ENCODE results near the gene MT2A.

Gene MT2A

DNA sequence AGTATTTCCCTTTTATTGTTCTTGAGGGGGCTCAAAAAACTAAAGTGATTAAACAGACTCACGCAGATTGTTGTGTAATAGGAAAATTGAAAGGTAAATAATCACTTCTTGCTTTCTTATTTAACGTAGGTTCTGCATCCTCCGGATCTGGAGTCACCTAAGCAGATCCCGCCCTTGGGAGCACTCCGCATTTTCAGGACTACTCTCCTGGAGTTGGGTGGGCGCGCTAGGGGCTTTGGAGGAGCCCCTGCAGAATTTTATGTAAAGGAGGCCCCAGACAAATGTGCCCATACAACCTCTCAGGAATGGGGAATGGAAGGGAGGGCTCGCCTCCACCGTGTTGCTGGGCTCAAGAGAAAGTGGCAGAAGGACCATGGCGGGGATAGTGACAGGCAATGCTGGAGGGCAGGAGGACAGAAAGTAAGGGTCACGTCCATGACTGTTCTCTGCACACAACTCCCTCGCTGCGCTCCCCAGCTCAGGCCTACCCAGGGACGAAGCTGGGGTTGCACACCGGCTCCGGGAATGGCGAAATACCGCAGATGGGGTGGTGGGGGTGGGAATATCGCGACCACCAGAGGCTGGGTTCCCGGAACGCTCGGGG lies 8.3 kb downstream of the MT2A start:
- TF ChIP-seq MAX (IDR thresholded peaks at IDR 0.05): no peak
- no peak for TF ChIP-seq YY1 (IDR thresholded peaks at IDR 0.05; ENCODE audit: low read depth)
- TF ChIP-seq RAD21 (IDR thresholded peaks at IDR 0.05; ENCODE audit: low read depth): no peak
- no peak for TF ChIP-seq EGR1 (IDR thresholded peaks at IDR 0.05)
- no peak for TF ChIP-seq CREB1 (IDR thresholded peaks at IDR 0.05; ENCODE audit: low read depth)
- no peak for TF ChIP-seq TEAD4 (IDR thresholded peaks at IDR 0.05)
- no peak for TF ChIP-seq TCF12 (IDR thresholded peaks at IDR 0.05; ENCODE audit: low read depth)
- no peak for TF ChIP-seq EP300 (IDR thresholded peaks at IDR 0.05; ENCODE audit: borderline replicate concordance)
- no peak for TF ChIP-seq REST (IDR thresholded peaks at IDR 0.05; ENCODE audit: low read depth)
- no peak for TF ChIP-seq ZBTB7A (IDR thresholded peaks at IDR 0.05; ENCODE audit: low read depth)
- no peak for TF ChIP-seq TAF1 (IDR thresholded peaks at IDR 0.05; ENCODE audit: low read depth)
- TF ChIP-seq CEBPB (IDR thresholded peaks at IDR 0.05): no peak
- TF ChIP-seq NFIC (IDR thresholded peaks at IDR 0.05): no peak
- TF ChIP-seq FOXM1 (IDR thresholded peaks at IDR 0.05; ENCODE audit: borderline replicate concordance, low read depth): no peak
- TF ChIP-seq, protein P1, sequence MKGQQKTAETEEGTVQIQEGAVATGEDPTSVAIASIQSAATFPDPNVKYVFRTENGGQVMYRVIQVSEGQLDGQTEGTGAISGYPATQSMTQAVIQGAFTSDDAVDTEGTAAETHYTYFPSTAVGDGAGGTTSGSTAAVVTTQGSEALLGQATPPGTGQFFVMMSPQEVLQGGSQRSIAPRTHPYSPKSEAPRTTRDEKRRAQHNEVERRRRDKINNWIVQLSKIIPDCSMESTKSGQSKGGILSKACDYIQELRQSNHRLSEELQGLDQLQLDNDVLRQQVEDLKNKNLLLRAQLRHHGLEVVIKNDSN (IDR thresholded peaks at IDR 0.05): no peak

- no peak for TF ChIP-seq MAX (IDR thresholded peaks at IDR 0.05)
- TF ChIP-seq RAD21 (IDR thresholded peaks at IDR 0.05; ENCODE audit: low read depth): no peak
- no peak for TF ChIP-seq CEBPB (IDR thresholded peaks at IDR 0.05)
- no peak for TF ChIP-seq TCF12 (IDR thresholded peaks at IDR 0.05; ENCODE audit: low read depth)
- TF ChIP-seq YY1 (IDR thresholded peaks at IDR 0.05; ENCODE audit: low read depth): no peak
- TF ChIP-seq TEAD4 (IDR thresholded peaks at IDR 0.05): no peak
- no peak for TF ChIP-seq ZBTB7A (IDR thresholded peaks at IDR 0.05; ENCODE audit: low read depth)
- TF ChIP-seq REST (IDR thresholded peaks at IDR 0.05; ENCODE audit: low read depth): no peak
- no peak for TF ChIP-seq TAF1 (IDR thresholded peaks at IDR 0.05; ENCODE audit: low read depth)
- TF ChIP-seq FOXM1 (IDR thresholded peaks at IDR 0.05; ENCODE audit: borderline replicate concordance, low read depth): no peak
These were observed 9.1 kb downstream of the MT2A start for GRCh38 chr16:56617212-56618085.

DNA sequence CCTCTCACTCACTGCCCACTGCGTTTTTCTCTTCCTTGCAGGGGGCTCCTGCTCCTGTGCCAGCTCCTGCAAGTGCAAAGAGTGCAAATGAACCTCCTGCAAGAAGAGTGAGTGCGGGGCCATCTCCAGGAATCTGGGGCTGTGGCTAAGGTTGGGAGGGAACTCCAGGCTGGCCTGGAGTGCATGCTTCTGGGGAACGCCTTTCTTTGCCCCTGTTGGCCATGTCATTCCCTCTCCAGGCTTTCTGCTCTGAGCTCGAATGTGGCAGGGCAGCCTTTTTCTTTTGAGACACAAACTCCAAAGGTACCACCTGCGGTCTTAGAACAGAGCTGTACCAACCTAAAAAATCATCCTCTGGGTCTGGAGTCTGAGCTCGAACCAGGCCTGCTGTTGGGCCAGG lies 9.8 kb downstream of the MT2A start:
- no peak for TF ChIP-seq REST (IDR thresholded peaks at IDR 0.05; ENCODE audit: low read depth)
- no peak for TF ChIP-seq RAD21 (IDR thresholded peaks at IDR 0.05; ENCODE audit: low read depth)
- no peak for TF ChIP-seq EGR1 (IDR thresholded peaks at IDR 0.05)
- TF ChIP-seq NFIC (IDR thresholded peaks at IDR 0.05): no peak
- no peak for TF ChIP-seq TAF1 (IDR thresholded peaks at IDR 0.05; ENCODE audit: low read depth)
- TF ChIP-seq CEBPB (IDR thresholded peaks at IDR 0.05): no peak
- TF ChIP-seq ZBTB7A (IDR thresholded peaks at IDR 0.05; ENCODE audit: low read depth): no peak
- no peak for TF ChIP-seq TCF12 (IDR thresholded peaks at IDR 0.05; ENCODE audit: low read depth)
- no peak for TF ChIP-seq FOXM1 (IDR thresholded peaks at IDR 0.05; ENCODE audit: borderline replicate concordance, low read depth)
- no peak for TF ChIP-seq MAX (IDR thresholded peaks at IDR 0.05)
- TF ChIP-seq CREB1 (IDR thresholded peaks at IDR 0.05; ENCODE audit: low read depth): no peak

DNA sequence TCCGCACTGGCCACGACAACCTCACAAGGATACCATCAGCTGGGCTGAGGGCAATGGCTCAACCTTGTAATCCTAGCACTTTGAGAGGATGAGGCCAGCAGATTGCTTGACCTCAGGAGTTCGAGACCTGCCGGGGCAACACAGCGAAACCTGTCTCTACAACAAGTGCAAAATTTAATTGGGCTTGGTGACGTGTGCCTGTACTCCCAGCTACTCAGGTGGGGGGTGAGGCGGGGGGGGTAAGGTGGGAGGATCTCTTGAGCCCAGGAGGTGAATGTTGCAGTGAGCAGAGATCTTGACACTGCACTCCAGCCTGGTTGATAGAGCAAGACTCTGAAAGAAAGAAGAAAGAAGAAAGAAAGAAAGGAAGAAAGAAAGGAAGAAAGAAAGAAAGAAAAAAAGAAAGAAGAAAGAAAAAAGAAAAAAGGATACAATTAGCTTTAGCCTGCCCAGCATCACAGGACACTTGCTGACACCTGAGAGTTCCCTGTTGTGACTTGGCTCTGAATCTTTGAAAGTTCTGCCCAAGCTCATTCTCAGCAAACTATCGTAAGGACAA lies 12.0 kb downstream of the MT2A start:
- TF ChIP-seq REST (IDR thresholded peaks at IDR 0.05; ENCODE audit: low read depth): no peak
